Measurements from ENCODE around the gene E2F2. TPM values are rescaled to one million over a fixed set of nuclear protein-coding genes. Genes with fewer than 3 reads are reported as not detected.
"Not testable (repeated sequence)": the region's sequence is repeated elsewhere in the genome, so short reads cannot be mapped to it uniquely, and the experiment has no call there.

Gene E2F2
- total RNA-seq, 2 experiments from 2014 or later = 25.0 to 32.0 TPM

- no peaks in the 10 kb centered on the region for H3K36me3 Mint-ChIP-seq (ENCODE audit: low read depth)
- no peak for ATAC-seq
- H3K4me1 Mint-ChIP-seq = peaks cover 17% of the 10 kb centered on the region
- H3K27ac Mint-ChIP-seq = no peak overlapping the region
- H3K27me3 Mint-ChIP-seq = no peaks in the 10 kb centered on the region
- intact Hi-C loops (cut with DNase I, micrococcal nuclease) = no loop called here
- no peaks in the 10 kb centered on the region for H3K9me3 Mint-ChIP-seq (ENCODE audit: low read depth)
- CTCF ChIA-PET = interaction anchor here (0.6 to 21.5 kb wide), 8 partner anchors 7 to 447 kb away, joined by 3 to 678 read pairs (median 4); no protein-coding TSS in a partner anchor
- no peak overlapping the region for H3K4me3 Mint-ChIP-seq
- POLR2A ChIA-PET = interaction anchor here (0.9 kb wide), 1 partner anchor 90 kb away, joined by 3 read pairs; no protein-coding TSS in a partner anchor
- no peak for DNase-seq
These were observed 16.0 kb upstream of the E2F2 start for GRCh38 chr1:23546897-23547584.

- Mint-ChIP-seq H3K4me1 (peaks cover 10% of the 10 kb centered on the region), H3K27me3 (no peaks in the 10 kb centered on the region), H3K9me3 (ENCODE audit: low read depth) (no peaks in the 10 kb centered on the region), H3K4me3 (no peak overlapping the region), H3K36me3 (ENCODE audit: low read depth) (no peaks in the 10 kb centered on the region), H3K27ac (no peak overlapping the region)
- ATAC-seq (no peak), DNase-seq (no peak)
- intact Hi-C loops (cut with DNase I, micrococcal nuclease) = no loop called here
- CTCF ChIA-PET = interaction anchor here (0.6 to 21.5 kb wide), 13 partner anchors 9 to 101 kb away, joined by 3 to 678 read pairs (median 4); no protein-coding TSS in a partner anchor
- POLR2A ChIA-PET = interaction anchor here (0.6 to 0.9 kb wide), 2 partner anchors 14 to 91 kb away, joined by 3 to 4 read pairs; no protein-coding TSS in a partner anchor
These were observed 14.8 kb upstream of the E2F2 start for GRCh38 chr1:23545851-23546250.

GRCh38 chr1:23544444-23545389 lies 13.7 kb upstream of the E2F2 start:
- intact Hi-C loops (cut with DNase I, micrococcal nuclease) = loop anchor here (1.0 kb wide), 2 partner anchors 93 to 121 kb away; no protein-coding TSS in a partner anchor
- Mint-ChIP-seq H3K9me3 (ENCODE audit: low read depth) (no peaks in the 10 kb centered on the region), H3K4me1 (peaks cover 10% of the 10 kb centered on the region), H3K4me3 (no peak overlapping the region), H3K36me3 (ENCODE audit: low read depth) (no peaks in the 10 kb centered on the region), H3K27ac (no peak overlapping the region), H3K27me3 (no peaks in the 10 kb centered on the region)
- ChIA-PET POLR2A (no interaction called here), CTCF (interaction anchor here (0.6 to 21.5 kb wide), 30 partner anchors 8 to 937 kb away, joined by 3 to 678 read pairs (median 4); no protein-coding TSS in a partner anchor)
- ATAC-seq (peak; percentile 45), DNase-seq (peak; percentile 87)

GRCh38 chr1:23543707-23544443 lies 12.8 kb upstream of the E2F2 start:
- POLR2A ChIA-PET = interaction anchor here (0.6 kb wide), 1 partner anchor 10 kb away, joined by 3 read pairs; no protein-coding TSS in a partner anchor
- Mint-ChIP-seq H3K9me3 (ENCODE audit: low read depth) (no peaks in the 10 kb centered on the region), H3K4me3 (no peak overlapping the region), H3K4me1 (peaks cover 13% of the 10 kb centered on the region), H3K36me3 (ENCODE audit: low read depth) (no peaks in the 10 kb centered on the region), H3K27me3 (no peaks in the 10 kb centered on the region), H3K27ac (no peak overlapping the region)
- ATAC-seq (no peak), DNase-seq (no peak)
- intact Hi-C loops (cut with DNase I, micrococcal nuclease) = loop anchor here (1.0 kb wide), 2 partner anchors 93 to 121 kb away; no protein-coding TSS in a partner anchor
- CTCF ChIA-PET = interaction anchor here (0.6 to 21.5 kb wide), 16 partner anchors 9 to 122 kb away, joined by 3 to 678 read pairs (median 4); no protein-coding TSS in a partner anchor

GRCh38 chr1:23542940-23543339 lies 11.9 kb upstream of the E2F2 start:
- H3K4me3 Mint-ChIP-seq; DNase-seq; H3K27ac Mint-ChIP-seq; H3K9me3 Mint-ChIP-seq (ENCODE audit: low read depth); ATAC-seq; H3K36me3 Mint-ChIP-seq (ENCODE audit: low read depth); intact Hi-C loops (cut with DNase I, micrococcal nuclease); H3K27me3 Mint-ChIP-seq; POLR2A ChIA-PET: not testable (repeated sequence)
- H3K4me1 Mint-ChIP-seq = peaks cover 13% of the 10 kb centered on the region
- CTCF ChIA-PET = interaction anchor here (1.3 to 21.5 kb wide), 3 partner anchors 11 to 92 kb away, joined by 4 to 678 read pairs (median 197); no protein-coding TSS in a partner anchor

- CTCF ChIA-PET = interaction anchor here (0.6 to 21.5 kb wide), 27 partner anchors 11 to 1457 kb away, joined by 3 to 678 read pairs (median 4); partner anchors contain the start of genes ASAP3 and E2F2
- Mint-ChIP-seq H3K4me1 (peaks cover 13% of the 10 kb centered on the region), H3K27me3 (no peaks in the 10 kb centered on the region), H3K4me3 (peak overlapping the region; percentile 18), H3K36me3 (ENCODE audit: low read depth) (no peaks in the 10 kb centered on the region), H3K27ac (peak overlapping the region; percentile 61), H3K9me3 (ENCODE audit: low read depth) (no peaks in the 10 kb centered on the region)
- POLR2A ChIA-PET = interaction anchor here (0.6 to 1.4 kb wide), 6 partner anchors 9 to 1501 kb away, joined by 3 to 9 read pairs (median 4); partner anchors contain the start of gene E2F2
- peak; percentile 95 for DNase-seq
- peak; percentile 95 for ATAC-seq
- intact Hi-C loops (cut with DNase I, micrococcal nuclease) = loop anchor here (1.0 to 10.0 kb wide), 5 partner anchors 8 to 435 kb away; partner anchors contain the start of genes ASAP3 (in 1 of the 2), E2F2 (in 1 of the 2) and ZNF436 (in 1 of the 2)
These were observed 8.7 kb upstream of the E2F2 start for GRCh38 chr1:23539698-23540266.

GRCh38 chr1:23537296-23537973 lies 6.4 kb upstream of the E2F2 start:
- no peak for DNase-seq
- no peaks in the 10 kb centered on the region for H3K9me3 Mint-ChIP-seq (ENCODE audit: low read depth)
- ChIA-PET CTCF (interaction anchor here (0.6 to 2.3 kb wide), 6 partner anchors 9 to 125 kb away, joined by 3 to 10 read pairs (median 4); no protein-coding TSS in a partner anchor), POLR2A (interaction anchor here (0.6 to 0.7 kb wide), 2 partner anchors 11 to 363 kb away, joined by 3 to 7 read pairs; no protein-coding TSS in a partner anchor)
- intact Hi-C loops (cut with DNase I, micrococcal nuclease) = loop anchor here in 1 of 2 experiments (10.0 kb wide), 1 partner anchor 433 kb away; no protein-coding TSS in a partner anchor
- no peaks in the 10 kb centered on the region for H3K36me3 Mint-ChIP-seq (ENCODE audit: low read depth)
- peaks cover 29% of the 10 kb centered on the region for H3K4me1 Mint-ChIP-seq
- no peak overlapping the region for H3K27ac Mint-ChIP-seq
- no peak for ATAC-seq
- no peaks in the 10 kb centered on the region for H3K27me3 Mint-ChIP-seq
- no peak overlapping the region for H3K4me3 Mint-ChIP-seq

- Mint-ChIP-seq H3K36me3 (ENCODE audit: low read depth) (peaks cover 13% of the 10 kb centered on the region), H3K27me3 (no peaks in the 10 kb centered on the region), H3K4me3 (no peak overlapping the region), H3K27ac (no peak overlapping the region), H3K4me1 (peaks cover 49% of the 10 kb centered on the region), H3K9me3 (ENCODE audit: low read depth) (no peaks in the 10 kb centered on the region)
- intact Hi-C loops (cut with DNase I, micrococcal nuclease) = loop anchor here (1.0 to 10.0 kb wide), 3 partner anchors 11 to 429 kb away; partner anchors contain the start of gene ZNF436 (in 1 of the 2)
- POLR2A ChIA-PET = interaction anchor here (0.6 to 1.0 kb wide), 3 partner anchors 10 to 161 kb away, joined by 3 to 4 read pairs (median 3); no protein-coding TSS in a partner anchor
- ATAC-seq = peak; percentile 30
- peak; percentile 33 for DNase-seq
- CTCF ChIA-PET = interaction anchor here (0.6 to 9.3 kb wide), 5 partner anchors 20 to 129 kb away, joined by 3 to 82 read pairs (median 4); no protein-coding TSS in a partner anchor
These were observed 2.4 kb upstream of the E2F2 start for GRCh38 chr1:23533246-23534023.
